ENCODE results near the gene NFATC4. TPM values are rescaled to one million over a fixed set of nuclear protein-coding genes. Genes with fewer than 3 reads are reported as not detected.

The NFATC4 gene
- total RNA-seq, 1 experiment from 2014 or later, result 60.7 TPM

DNA sequence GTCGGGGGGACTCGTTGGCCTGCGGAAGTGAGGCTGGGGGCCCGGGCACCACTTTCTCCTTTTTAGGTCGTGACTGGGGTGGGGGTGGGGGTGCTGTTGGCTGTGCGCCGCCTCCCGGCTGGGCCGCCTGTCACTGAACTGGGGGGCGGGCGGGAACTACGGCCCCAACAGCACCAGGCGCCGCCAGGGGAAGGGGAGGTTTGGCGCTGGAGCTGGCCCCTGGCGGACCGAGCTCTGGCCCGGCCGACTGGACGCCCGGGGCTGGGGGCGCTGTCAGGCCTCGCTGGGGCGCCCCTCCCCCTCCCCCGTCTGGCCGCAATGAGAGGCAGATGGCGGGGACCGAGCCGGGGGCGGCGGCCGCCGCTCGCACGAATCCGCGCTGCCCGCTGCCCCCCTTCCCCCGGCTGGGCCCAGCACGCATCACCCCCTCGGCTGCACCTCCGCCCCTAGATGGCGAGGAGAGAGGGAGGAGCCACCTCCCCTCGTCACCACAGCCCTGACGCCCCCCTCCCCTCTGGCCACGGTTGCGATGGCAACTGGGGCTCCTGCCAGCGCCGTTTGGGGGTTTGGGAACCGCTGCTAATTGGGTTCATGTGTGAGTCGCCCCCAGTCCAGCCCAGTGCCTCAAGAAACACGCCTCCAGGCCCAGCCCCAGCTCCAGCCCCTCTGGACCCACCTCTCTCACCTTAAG is 723 bp downstream of the NFATC4 start (continued):
- TF ChIP-seq OVOL2 (CRISPR knock-in tag; IDR thresholded peaks at IDR 0.05; ENCODE audit: borderline replicate concordance) (no peak), ZNF416 (CRISPR knock-in tag; IDR thresholded peaks at IDR 0.05) (no peak), ZNF317 (CRISPR knock-in tag; IDR thresholded peaks at IDR 0.05; ENCODE audit: borderline replicate concordance, low read depth) (no peak), ZNF121 (CRISPR knock-in tag; IDR thresholded peaks at IDR 0.05) (no peak), SP1 (CRISPR knock-in tag; conservative IDR thresholded peaks at IDR 0.05) (0 out of 2 replicates have a peak, but pooled peaks have one; percentile 39), ZNF423 (CRISPR knock-in tag; IDR thresholded peaks at IDR 0.05) (no peak), EMX1 (CRISPR knock-in tag; IDR thresholded peaks at IDR 0.05) (no peak), SOX15 (CRISPR knock-in tag; IDR thresholded peaks at IDR 0.05) (no peak)
- TF ChIP-seq, protein P1, sequence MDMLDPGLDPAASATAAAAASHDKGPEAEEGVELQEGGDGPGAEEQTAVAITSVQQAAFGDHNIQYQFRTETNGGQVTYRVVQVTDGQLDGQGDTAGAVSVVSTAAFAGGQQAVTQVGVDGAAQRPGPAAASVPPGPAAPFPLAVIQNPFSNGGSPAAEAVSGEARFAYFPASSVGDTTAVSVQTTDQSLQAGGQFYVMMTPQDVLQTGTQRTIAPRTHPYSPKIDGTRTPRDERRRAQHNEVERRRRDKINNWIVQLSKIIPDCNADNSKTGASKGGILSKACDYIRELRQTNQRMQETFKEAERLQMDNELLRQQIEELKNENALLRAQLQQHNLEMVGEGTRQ (CRISPR knock-in tag; IDR thresholded peaks at IDR 0.05), result no peak
- TF ChIP-seq, protein P2, sequence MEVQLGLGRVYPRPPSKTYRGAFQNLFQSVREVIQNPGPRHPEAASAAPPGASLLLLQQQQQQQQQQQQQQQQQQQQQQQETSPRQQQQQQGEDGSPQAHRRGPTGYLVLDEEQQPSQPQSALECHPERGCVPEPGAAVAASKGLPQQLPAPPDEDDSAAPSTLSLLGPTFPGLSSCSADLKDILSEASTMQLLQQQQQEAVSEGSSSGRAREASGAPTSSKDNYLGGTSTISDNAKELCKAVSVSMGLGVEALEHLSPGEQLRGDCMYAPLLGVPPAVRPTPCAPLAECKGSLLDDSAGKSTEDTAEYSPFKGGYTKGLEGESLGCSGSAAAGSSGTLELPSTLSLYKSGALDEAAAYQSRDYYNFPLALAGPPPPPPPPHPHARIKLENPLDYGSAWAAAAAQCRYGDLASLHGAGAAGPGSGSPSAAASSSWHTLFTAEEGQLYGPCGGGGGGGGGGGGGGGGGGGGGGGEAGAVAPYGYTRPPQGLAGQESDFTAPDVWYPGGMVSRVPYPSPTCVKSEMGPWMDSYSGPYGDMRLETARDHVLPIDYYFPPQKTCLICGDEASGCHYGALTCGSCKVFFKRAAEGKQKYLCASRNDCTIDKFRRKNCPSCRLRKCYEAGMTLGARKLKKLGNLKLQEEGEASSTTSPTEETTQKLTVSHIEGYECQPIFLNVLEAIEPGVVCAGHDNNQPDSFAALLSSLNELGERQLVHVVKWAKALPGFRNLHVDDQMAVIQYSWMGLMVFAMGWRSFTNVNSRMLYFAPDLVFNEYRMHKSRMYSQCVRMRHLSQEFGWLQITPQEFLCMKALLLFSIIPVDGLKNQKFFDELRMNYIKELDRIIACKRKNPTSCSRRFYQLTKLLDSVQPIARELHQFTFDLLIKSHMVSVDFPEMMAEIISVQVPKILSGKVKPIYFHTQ (CRISPR knock-in tag; IDR thresholded peaks at IDR 0.05), result no peak
- TF ChIP-seq, protein P3, sequence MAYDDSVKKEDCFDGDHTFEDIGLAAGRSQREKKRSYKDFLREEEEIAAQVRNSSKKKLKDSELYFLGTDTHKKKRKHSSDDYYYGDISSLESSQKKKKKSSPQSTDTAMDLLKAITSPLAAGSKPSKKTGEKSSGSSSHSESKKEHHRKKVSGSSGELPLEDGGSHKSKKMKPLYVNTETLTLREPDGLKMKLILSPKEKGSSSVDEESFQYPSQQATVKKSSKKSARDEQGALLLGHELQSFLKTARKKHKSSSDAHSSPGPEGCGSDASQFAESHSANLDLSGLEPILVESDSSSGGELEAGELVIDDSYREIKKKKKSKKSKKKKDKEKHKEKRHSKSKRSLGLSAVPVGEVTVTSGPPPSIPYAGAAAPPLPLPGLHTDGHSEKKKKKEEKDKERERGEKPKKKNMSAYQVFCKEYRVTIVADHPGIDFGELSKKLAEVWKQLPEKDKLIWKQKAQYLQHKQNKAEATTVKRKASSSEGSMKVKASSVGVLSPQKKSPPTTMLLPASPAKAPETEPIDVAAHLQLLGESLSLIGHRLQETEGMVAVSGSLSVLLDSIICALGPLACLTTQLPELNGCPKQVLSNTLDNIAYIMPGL (CRISPR knock-in tag; IDR thresholded peaks at IDR 0.05), result 0 out of 2 replicates have a peak, but pooled peaks have one; percentile 64

DNA sequence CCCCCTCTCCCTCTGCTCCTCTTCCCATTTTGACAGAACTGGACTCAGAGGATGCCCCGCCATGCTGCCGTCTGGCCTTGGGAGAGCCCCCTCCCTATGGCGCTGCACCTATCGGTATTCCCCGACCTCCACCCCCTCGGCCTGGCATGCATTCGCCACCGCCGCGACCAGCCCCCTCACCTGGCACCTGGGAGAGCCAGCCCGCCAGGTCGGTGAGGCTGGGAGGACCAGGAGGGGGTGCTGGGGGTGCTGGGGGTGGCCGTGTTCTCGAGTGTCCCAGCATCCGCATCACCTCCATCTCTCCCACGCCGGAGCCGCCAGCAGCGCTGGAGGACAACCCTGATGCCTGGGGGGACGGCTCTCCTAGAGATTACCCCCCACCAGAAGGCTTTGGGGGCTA is 1.5 kb downstream of the NFATC4 start:
- Mint-ChIP-seq H3K9me3 (no peaks in the 10 kb centered on the region), H3K4me1 (peaks cover 15% of the 10 kb centered on the region), H3K27ac (peak overlapping the region; percentile 74; the same call in 1 of the 2 replicates), H3K4me3 (peak overlapping the region; percentile 73), H3K27me3 (ENCODE audit: low read depth) (peaks cover 2% of the 10 kb centered on the region; the same call in 1 of the 2 replicates), H3K36me3 (peaks cover 4% of the 10 kb centered on the region; the same call in 1 of the 2 replicates)
- CTCF ChIA-PET, result interaction anchor here (1.0 to 3.7 kb wide), 6 partner anchors 36 to 67 kb away, joined by 3 to 29 read pairs (median 6); partner anchors contain the start of genes CBLN3, CIDEB and KHNYN
- peak; percentile 14 for DNase-seq (ENCODE audit: low spot score)
- ATAC-seq, result no peak
- POLR2A ChIA-PET, result interaction anchor here (1.3 kb wide), 1 partner anchor 62 kb away, joined by 6 read pairs; no protein-coding TSS in a partner anchor
- no peak for TF ChIP-seq ZNF396 (CRISPR knock-in tag; IDR thresholded peaks at IDR 0.05; ENCODE audit: borderline replicate concordance)
- TF ChIP-seq, protein P4, sequence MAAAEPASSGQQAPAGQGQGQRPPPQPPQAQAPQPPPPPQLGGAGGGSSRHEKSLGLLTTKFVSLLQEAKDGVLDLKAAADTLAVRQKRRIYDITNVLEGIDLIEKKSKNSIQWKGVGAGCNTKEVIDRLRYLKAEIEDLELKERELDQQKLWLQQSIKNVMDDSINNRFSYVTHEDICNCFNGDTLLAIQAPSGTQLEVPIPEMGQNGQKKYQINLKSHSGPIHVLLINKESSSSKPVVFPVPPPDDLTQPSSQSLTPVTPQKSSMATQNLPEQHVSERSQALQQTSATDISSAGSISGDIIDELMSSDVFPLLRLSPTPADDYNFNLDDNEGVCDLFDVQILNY (CRISPR knock-in tag; IDR thresholded peaks at IDR 0.05), result no peak
- no peak for TF ChIP-seq OVOL2 (CRISPR knock-in tag; IDR thresholded peaks at IDR 0.05; ENCODE audit: borderline replicate concordance)
- TF ChIP-seq NFYB (CRISPR knock-in tag; conservative IDR thresholded peaks at IDR 0.05; ENCODE audit: low read depth), result no peak
- TF ChIP-seq CREB1 (CRISPR knock-in tag; IDR thresholded peaks at IDR 0.05), result no peak
- TF ChIP-seq, protein P1 (CRISPR knock-in tag; IDR thresholded peaks at IDR 0.05), result no peak
- no peak for TF ChIP-seq ZNF317 (CRISPR knock-in tag; IDR thresholded peaks at IDR 0.05; ENCODE audit: borderline replicate concordance, low read depth)
- no peak for TF ChIP-seq GTF2I (CRISPR knock-in tag; conservative IDR thresholded peaks at IDR 0.05)
- no peak for TF ChIP-seq NFE2L1 (CRISPR knock-in tag; IDR thresholded peaks at IDR 0.05)
- TF ChIP-seq, protein P5, sequence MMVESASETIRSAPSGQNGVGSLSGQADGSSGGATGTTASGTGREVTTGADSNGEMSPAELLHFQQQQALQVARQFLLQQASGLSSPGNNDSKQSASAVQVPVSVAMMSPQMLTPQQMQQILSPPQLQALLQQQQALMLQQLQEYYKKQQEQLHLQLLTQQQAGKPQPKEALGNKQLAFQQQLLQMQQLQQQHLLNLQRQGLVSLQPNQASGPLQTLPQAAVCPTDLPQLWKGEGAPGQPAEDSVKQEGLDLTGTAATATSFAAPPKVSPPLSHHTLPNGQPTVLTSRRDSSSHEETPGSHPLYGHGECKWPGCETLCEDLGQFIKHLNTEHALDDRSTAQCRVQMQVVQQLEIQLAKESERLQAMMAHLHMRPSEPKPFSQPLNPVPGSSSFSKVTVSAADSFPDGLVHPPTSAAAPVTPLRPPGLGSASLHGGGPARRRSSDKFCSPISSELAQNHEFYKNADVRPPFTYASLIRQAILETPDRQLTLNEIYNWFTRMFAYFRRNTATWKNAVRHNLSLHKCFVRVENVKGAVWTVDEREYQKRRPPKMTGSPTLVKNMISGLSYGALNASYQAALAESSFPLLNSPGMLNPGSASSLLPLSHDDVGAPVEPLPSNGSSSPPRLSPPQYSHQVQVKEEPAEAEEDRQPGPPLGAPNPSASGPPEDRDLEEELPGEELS (CRISPR knock-in tag; IDR thresholded peaks at IDR 0.05), result no peak
- TF ChIP-seq, protein P6, sequence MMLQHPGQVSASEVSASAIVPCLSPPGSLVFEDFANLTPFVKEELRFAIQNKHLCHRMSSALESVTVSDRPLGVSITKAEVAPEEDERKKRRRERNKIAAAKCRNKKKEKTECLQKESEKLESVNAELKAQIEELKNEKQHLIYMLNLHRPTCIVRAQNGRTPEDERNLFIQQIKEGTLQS (CRISPR knock-in tag; conservative IDR thresholded peaks at IDR 0.05), result no peak
- TF ChIP-seq, protein P7, sequence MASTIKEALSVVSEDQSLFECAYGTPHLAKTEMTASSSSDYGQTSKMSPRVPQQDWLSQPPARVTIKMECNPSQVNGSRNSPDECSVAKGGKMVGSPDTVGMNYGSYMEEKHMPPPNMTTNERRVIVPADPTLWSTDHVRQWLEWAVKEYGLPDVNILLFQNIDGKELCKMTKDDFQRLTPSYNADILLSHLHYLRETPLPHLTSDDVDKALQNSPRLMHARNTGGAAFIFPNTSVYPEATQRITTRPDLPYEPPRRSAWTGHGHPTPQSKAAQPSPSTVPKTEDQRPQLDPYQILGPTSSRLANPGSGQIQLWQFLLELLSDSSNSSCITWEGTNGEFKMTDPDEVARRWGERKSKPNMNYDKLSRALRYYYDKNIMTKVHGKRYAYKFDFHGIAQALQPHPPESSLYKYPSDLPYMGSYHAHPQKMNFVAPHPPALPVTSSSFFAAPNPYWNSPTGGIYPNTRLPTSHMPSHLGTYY (CRISPR knock-in tag; IDR thresholded peaks at IDR 0.05), result no peak
